Gastrocnemius medialis (tissue), 4 donors: ENCODE measurements around the gene MTNR1B. TPM values are rescaled to one million over a fixed set of nuclear protein-coding genes. Genes with fewer than 3 reads are reported as not detected.

Experiments
- ATAC-seq, 2 donors: fragments of 150-250 bp; one replicate each; pipeline ENCODE4 v1.9.1; 2016
- DNase-seq, 2 donors: peaks; one replicate each; pipeline ENCODE4 v3.0.0-alpha.2; 2019
- H3K27ac ChIP-seq, 4 donors: fragments of 200-600 bp; sonication (generic); 1 replicate in 1 of 4; 2 replicates in 3 of 4; pipeline ENCODE4 v1.5.1; 2016 to 2018; ENCODE audit warnings: mild to moderate bottlenecking in 2 of 4, moderate library complexity in 1 of 4
- H3K27me3 ChIP-seq, 3 donors: fragments of 200-600 bp; sonication (generic) in 2 of 3; 1 replicate in 1 of 3; 2 replicates in 2 of 3; pipeline versions ENCODE4 v1.5.1 to v1.6.0; 2016 to 2019; ENCODE audit warnings: mild to moderate bottlenecking in 1 of 3, moderate library complexity in 1 of 3
- H3K36me3 ChIP-seq, 2 donors: fragments of 200-600 bp; sonication (generic) in 1 of 2; one replicate each; pipeline ENCODE4 v1.5.1; 2017 to 2018
- H3K4me1 ChIP-seq, 2 donors: fragments of 200-600 bp; sonication (generic) in 1 of 2; one replicate each; pipeline ENCODE4 v1.5.1; 2016 to 2017; ENCODE audit warnings: mild to moderate bottlenecking in 2 of 2
- H3K4me3 ChIP-seq, 4 donors: fragments of 200-600 bp; sonication (generic) in 3 of 4; 1 replicate in 1 of 4; 2 replicates in 3 of 4; pipeline ENCODE4 v1.5.1; 2016 to 2019; ENCODE audit warnings: mild to moderate bottlenecking in 2 of 4
- H3K9me3 ChIP-seq, 3 donors: fragments of 200-600 bp; sonication (generic) in 2 of 3; 1 replicate in 1 of 3; 2 replicates in 2 of 3; pipeline ENCODE4 v1.5.1; 2016 to 2019
- CTCF ChIP-seq, 5 experiments: fragments of 450-650 bp in 3 of 5; fragments of 200-600 bp in 2 of 5; sonication (generic) in 2 of 5; IDR thresholded peaks in 4 of 5; conservative IDR thresholded peaks in 1 of 5; 1 replicate in 4 of 5; 2 replicates in 1 of 5; pipeline ENCODE4 v1.5.1; 2016 to 2019; ENCODE audit warnings: antibody characterized with exemption in 5 of 5, mild to moderate bottlenecking in 3 of 5, moderate library complexity in 3 of 5
- POLR2A ChIP-seq, 2 donors: fragments of 450-650 bp; IDR thresholded peaks; one replicate each; pipeline ENCODE4 v1.6.1; 2017; ENCODE audit warnings: antibody characterized with exemption in 2 of 2, mild to moderate bottlenecking in 2 of 2, moderate library complexity in 2 of 2
- in situ Hi-C, 4 donors: fragments of 200-750 bp; cut with MboI; loops; one replicate each; pipeline versions ENCODE4 v1.15.0 to v1.8.0; 2017; ENCODE audit warnings: low sequenced_read_pairs in 4 of 4
- intact Hi-C: fragments of 100-400 bp; cut with DNase I; formaldehyde crosslinking; loops from one replicate; pipeline ENCODE4 v1.15.1; 2023; ENCODE audit warnings: low total_unique reads
- total RNA-seq, 4 donors: library from RNA; depleted of rRNA; stranded (reverse); fragments of >200 nt; gene quantifications; one replicate each; pipeline versions ENCODE4 v1.1.0 to v1.2.3, GENCODE V29; 2016

Gene MTNR1B
- total RNA-seq, 4 donors from 2014 or later, result not detected

GRCh38 chr11:92972248-92972647, 2.8 kb downstream of the MTNR1B start:
- DNase-seq (no peak), ATAC-seq (no peak)
- intact Hi-C loops (no loop called here), in situ Hi-C loops (no loop called here)
- Histone ChIP-seq H3K4me3 (no peak overlapping the region), H3K27ac (no peak overlapping the region), H3K36me3 (no peaks in the 10 kb centered on the region), H3K9me3 (no peaks in the 10 kb centered on the region), H3K4me1 (no peaks in the 10 kb centered on the region), H3K27me3 (peaks cover 0 to 8% (median 6%) of the 10 kb centered on the region in 3 donors)
- TF ChIP-seq CTCF (IDR thresholded peaks at IDR 0.05 in 4 of 5, conservative IDR thresholded peaks at IDR 0.05 in 1 of 5), result no peak
- no peak for TF ChIP-seq POLR2A (IDR thresholded peaks at IDR 0.05)

DNA sequence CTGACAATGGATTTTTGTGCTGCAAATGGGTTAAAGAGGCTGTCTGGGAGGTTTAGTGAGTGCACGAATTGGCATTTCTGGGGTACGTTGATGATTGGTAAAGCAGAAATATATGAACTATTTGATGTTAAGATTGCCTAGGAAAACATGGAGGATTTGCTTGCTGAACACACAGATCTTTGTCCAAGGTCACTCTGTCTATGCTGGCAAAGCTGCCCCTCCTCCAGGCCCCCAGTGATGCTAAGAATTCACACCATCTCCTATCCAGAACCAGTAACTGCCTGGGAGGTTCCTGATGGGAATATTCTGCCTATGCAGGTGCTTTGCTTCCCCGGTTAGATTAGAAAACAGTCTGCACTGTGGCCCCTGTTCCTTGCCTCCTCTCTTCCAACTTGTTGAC, 5.8 kb downstream of the MTNR1B start:
- TF ChIP-seq POLR2A (IDR thresholded peaks at IDR 0.05), result no peak
- no peak for TF ChIP-seq CTCF (IDR thresholded peaks at IDR 0.05 in 4 of 5, conservative IDR thresholded peaks at IDR 0.05 in 1 of 5)
- intact Hi-C loops (no loop called here), in situ Hi-C loops (no loop called here)
- ATAC-seq (no peak), DNase-seq (no peak)
- H3K4me1 ChIP-seq, result no peaks in the 10 kb centered on the region
- H3K4me3 ChIP-seq, result no peak overlapping the region
- H3K27ac ChIP-seq, result no peak overlapping the region
- no peaks in the 10 kb centered on the region for H3K27me3 ChIP-seq
- H3K36me3 ChIP-seq, result no peaks in the 10 kb centered on the region
- H3K9me3 ChIP-seq, result no peaks in the 10 kb centered on the region

GRCh38 chr11:92976681-92977080, 7.2 kb downstream of the MTNR1B start:
- no peak for DNase-seq
- in situ Hi-C loops, result no loop called here

DNA sequence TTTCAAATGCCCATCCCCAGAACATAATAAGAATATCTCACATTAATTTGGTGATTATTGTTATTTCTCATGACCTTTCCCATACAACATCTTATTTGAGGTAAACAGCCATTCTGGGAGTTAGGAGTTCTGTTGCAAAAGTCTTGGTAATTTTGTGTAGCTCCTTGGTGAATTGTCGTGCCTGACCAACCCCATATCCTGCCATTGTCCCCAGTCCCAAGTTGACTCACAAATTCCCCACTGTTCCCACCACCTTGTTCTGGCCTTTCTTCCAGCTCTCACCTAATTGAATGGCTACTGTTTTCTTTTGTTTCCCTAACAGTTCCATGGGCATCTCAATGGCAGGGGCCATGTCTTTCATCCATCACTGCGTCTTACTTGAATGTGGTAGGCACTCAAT, 8.0 kb downstream of the MTNR1B start:
- TF ChIP-seq POLR2A (IDR thresholded peaks at IDR 0.05) (no peak), CTCF (IDR thresholded peaks at IDR 0.05 in 4 of 5, conservative IDR thresholded peaks at IDR 0.05 in 1 of 5) (no peak)
- Histone ChIP-seq H3K27ac (no peak overlapping the region), H3K4me1 (no peaks in the 10 kb centered on the region), H3K27me3 (no peaks in the 10 kb centered on the region), H3K4me3 (no peak overlapping the region), H3K9me3 (no peaks in the 10 kb centered on the region), H3K36me3 (no peaks in the 10 kb centered on the region)
- ATAC-seq (no peak), DNase-seq (no peak)
- in situ Hi-C loops, result no loop called here
- intact Hi-C loops, result no loop called here

More at GRCh38 chr11:92976681-92977080, 7.2 kb downstream of the MTNR1B start:
- intact Hi-C loops, result no loop called here
- H3K27me3 ChIP-seq, result no peaks in the 10 kb centered on the region
- ATAC-seq, result no peak
- no peaks in the 10 kb centered on the region for H3K36me3 ChIP-seq
- TF ChIP-seq CTCF (IDR thresholded peaks at IDR 0.05 in 4 of 5, conservative IDR thresholded peaks at IDR 0.05 in 1 of 5), result no peak
- no peak for TF ChIP-seq POLR2A (IDR thresholded peaks at IDR 0.05)
- no peaks in the 10 kb centered on the region for H3K4me1 ChIP-seq
- H3K9me3 ChIP-seq, result no peaks in the 10 kb centered on the region
- H3K27ac ChIP-seq, result no peak overlapping the region
- H3K4me3 ChIP-seq, result no peak overlapping the region
